Fibroblast of the aortic adventitia (primary cell): Measurements from ENCODE around the gene IL27RA. TPM values are rescaled to one million over a fixed set of nuclear protein-coding genes. Genes with fewer than 3 reads are reported as not detected.

Experiments
- DNase-seq: peaks from one replicate; pipeline ENCODE4 v3.0.0-alpha.2; 2010; ENCODE audit warnings: low read depth
- H3K4me3 ChIP-seq: 2 replicates; pipeline ENCODE4 v1.5.1; 2011; ENCODE audit warnings: low read depth, mild to moderate bottlenecking, control low read depth, low read length, moderate library complexity
- CTCF ChIP-seq: IDR thresholded peaks from 2 replicates; pipeline ENCODE4 v1.5.1; 2011; ENCODE audit warnings: mild to moderate bottlenecking, low read length, control low read depth, inconsistent platforms; ENCODE audit not compliant: insufficient read depth
- total RNA-seq: library from RNA; depleted of rRNA; stranded (reverse); fragments of >200 nt; gene quantifications from 2 replicates; pipeline ENCODE4 v1.2.3, GENCODE V29; 2012; ENCODE audit warnings: low replicate concordance

The IL27RA gene
- total RNA-seq, 1 donor, result 0.63 TPM

- TF ChIP-seq CTCF, result no peak
- no peak overlapping the region for H3K4me3 ChIP-seq
- no peak for DNase-seq
Observed at GRCh38 chr19:14101003-14101545, 69.5 kb downstream of the IL27RA start.

- H3K4me3 ChIP-seq, result no peak overlapping the region
- no peak for TF ChIP-seq CTCF
- no peak for DNase-seq
Observed at GRCh38 chr19:14102102-14102696, 70.6 kb downstream of the IL27RA start.

- H3K4me3 ChIP-seq, result no peak overlapping the region
- DNase-seq, result no peak
- no peak for TF ChIP-seq CTCF
Observed at GRCh38 chr19:14102756-14103155, 71.2 kb downstream of the IL27RA start.

Other genes starting within 250 kb of the IL27RA start
- gene ZSWIM4, start 236.3 kb upstream of the IL27RA start, total RNA-seq, result 0.57 and 6.7 TPM in 2 replicates
- gene NANOS3, start 154.6 kb upstream of the IL27RA start, total RNA-seq, result 0.27 TPM in 1 of 2 replicates, not detected in the other
- 1.5 and 1.8 TPM in 2 replicates for gene BRME1, start 125.6 kb upstream of the IL27RA start, total RNA-seq
- gene CC2D1A, start 125.6 kb upstream of the IL27RA start, total RNA-seq, result 12.5 and 16.6 TPM in 2 replicates
- 0.90 and 1.6 TPM in 2 replicates for gene PODNL1, start 93.3 kb upstream of the IL27RA start, total RNA-seq
- gene DCAF15, start 79.3 kb upstream of the IL27RA start, total RNA-seq, result 8.3 and 12.7 TPM in 2 replicates
- 3.4 and 3.6 TPM in 2 replicates for gene RFX1, start 25.4 kb upstream of the IL27RA start, total RNA-seq
- not detected in 2 replicates for gene RLN3, start 3.6 kb upstream of the IL27RA start, total RNA-seq
- gene PALM3, start 30.3 kb downstream of the IL27RA start, total RNA-seq, result 0.16 TPM in 1 of 2 replicates, not detected in the other
- 0.72 TPM in 1 of 2 replicates, not detected in the other for gene MISP3, start 41.0 kb downstream of the IL27RA start, total RNA-seq
- 0.27 TPM in 1 of 2 replicates, not detected in the other for gene C19orf67, start 54.0 kb downstream of the IL27RA start, total RNA-seq
- gene SAMD1, start 59.0 kb downstream of the IL27RA start, total RNA-seq, result 18.5 and 40.4 TPM in 2 replicates
- gene PRKACA, start 86.0 kb downstream of the IL27RA start, total RNA-seq, result 13.8 and 44.0 TPM in 2 replicates
- 1.7 and 32.3 TPM in 2 replicates for gene ASF1B, start 104.8 kb downstream of the IL27RA start, total RNA-seq
- gene ADGRL1, start 174.4 kb downstream of the IL27RA start, total RNA-seq, result 6.0 and 14.3 TPM in 2 replicates